Mucosa of stomach (tissue), 1 donor: Measurements from ENCODE around the gene NOS1.
"Not testable (repeated sequence)": the region's sequence is repeated elsewhere in the genome, so short reads cannot be mapped to it uniquely, and the experiment has no call there.

Source experiments
- H3K27me3 ChIP-seq: one replicate; pipeline ENCODE4 v1.7.0; 2013; ENCODE audit warnings: mild to moderate bottlenecking, low read length; ENCODE audit not compliant: control insufficient read depth, insufficient read depth
- H3K36me3 ChIP-seq: one replicate; pipeline ENCODE4 v1.7.0; 2013; ENCODE audit warnings: low read length; ENCODE audit not compliant: control insufficient read depth, insufficient read depth
- H3K4me1 ChIP-seq: one replicate; pipeline ENCODE4 v1.7.0; 2013; ENCODE audit warnings: mild to moderate bottlenecking, low read length; ENCODE audit not compliant: control insufficient read depth, insufficient read depth
- H3K4me3 ChIP-seq: one replicate; pipeline ENCODE4 v1.7.0; 2013; ENCODE audit warnings: low read length
- H3K9ac ChIP-seq: one replicate; pipeline ENCODE4 v1.7.0; 2013; ENCODE audit warnings: mild to moderate bottlenecking, low read length, moderate library complexity
- H3K9me3 ChIP-seq: one replicate; pipeline ENCODE4 v1.7.0; 2013; ENCODE audit warnings: mild to moderate bottlenecking, low read length, moderate library complexity; ENCODE audit not compliant: control insufficient read depth
- donor health status: Pancreatic carcinoma.

The NOS1 gene

GRCh38 chr12:117213295-117213808, 148.1 kb downstream of the NOS1 start:
- H3K36me3 ChIP-seq = no peaks in the 10 kb centered on the region
- H3K4me3 ChIP-seq = no peak overlapping the region
- no peaks in the 10 kb centered on the region for H3K9me3 ChIP-seq
- no peaks in the 10 kb centered on the region for H3K4me1 ChIP-seq
- peaks cover 5% of the 10 kb centered on the region for H3K27me3 ChIP-seq
- no peak overlapping the region for H3K9ac ChIP-seq

- H3K27me3 ChIP-seq = peaks cover under 1% of the 10 kb centered on the region
- H3K4me3 ChIP-seq = no peak overlapping the region
- no peaks in the 10 kb centered on the region for H3K4me1 ChIP-seq
- no peaks in the 10 kb centered on the region for H3K36me3 ChIP-seq
- no peak overlapping the region for H3K9ac ChIP-seq
- no peaks in the 10 kb centered on the region for H3K9me3 ChIP-seq
Observed at GRCh38 chr12:117212563-117213190, 148.7 kb downstream of the NOS1 start.

GRCh38 chr12:117210266-117210918, 151.0 kb downstream of the NOS1 start:
- Histone ChIP-seq H3K9ac (no peak overlapping the region), H3K4me1 (no peaks in the 10 kb centered on the region), H3K9me3 (no peaks in the 10 kb centered on the region), H3K4me3 (no peak overlapping the region), H3K36me3 (no peaks in the 10 kb centered on the region), H3K27me3 (peaks cover 2% of the 10 kb centered on the region)

GRCh38 chr12:117209626-117210025, 151.8 kb downstream of the NOS1 start:
- H3K9me3 ChIP-seq = no peaks in the 10 kb centered on the region
- no peaks in the 10 kb centered on the region for H3K4me1 ChIP-seq
- no peaks in the 10 kb centered on the region for H3K36me3 ChIP-seq
- H3K4me3 ChIP-seq = no peak overlapping the region
- H3K27me3 ChIP-seq = peaks cover 2% of the 10 kb centered on the region
- no peak overlapping the region for H3K9ac ChIP-seq

GRCh38 chr12:117208811-117209455, 152.5 kb downstream of the NOS1 start:
- no peaks in the 10 kb centered on the region for H3K9me3 ChIP-seq
- H3K27me3 ChIP-seq = peaks cover 2% of the 10 kb centered on the region
- no peaks in the 10 kb centered on the region for H3K36me3 ChIP-seq
- no peak overlapping the region for H3K4me3 ChIP-seq
- H3K9ac ChIP-seq = no peak overlapping the region
- no peaks in the 10 kb centered on the region for H3K4me1 ChIP-seq

- no peak overlapping the region for H3K9ac ChIP-seq
- no peaks in the 10 kb centered on the region for H3K9me3 ChIP-seq
- no peaks in the 10 kb centered on the region for H3K36me3 ChIP-seq
- H3K27me3 ChIP-seq = peaks cover 2% of the 10 kb centered on the region
- H3K4me1 ChIP-seq = no peaks in the 10 kb centered on the region
- H3K4me3 ChIP-seq = no peak overlapping the region
Observed at GRCh38 chr12:117208206-117208605, 153.2 kb downstream of the NOS1 start.

- Histone ChIP-seq H3K9ac (no peak overlapping the region), H3K27me3 (peaks cover 2% of the 10 kb centered on the region), H3K4me1 (no peaks in the 10 kb centered on the region), H3K36me3 (no peaks in the 10 kb centered on the region), H3K9me3 (no peaks in the 10 kb centered on the region), H3K4me3 (no peak overlapping the region)
Observed at GRCh38 chr12:117207675-117208074, 153.8 kb downstream of the NOS1 start.

GRCh38 chr12:117202556-117202955, 158.9 kb downstream of the NOS1 start:
- Histone ChIP-seq H3K9me3 (no peaks in the 10 kb centered on the region), H3K9ac (no peak overlapping the region), H3K4me1 (no peaks in the 10 kb centered on the region), H3K27me3 (peaks cover 2% of the 10 kb centered on the region), H3K4me3 (no peak overlapping the region), H3K36me3 (no peaks in the 10 kb centered on the region)

GRCh38 chr12:117202033-117202432, 159.4 kb downstream of the NOS1 start:
- no peaks in the 10 kb centered on the region for H3K9me3 ChIP-seq
- H3K36me3 ChIP-seq = no peaks in the 10 kb centered on the region
- H3K27me3 ChIP-seq = no peaks in the 10 kb centered on the region
- no peak overlapping the region for H3K4me3 ChIP-seq
- no peak overlapping the region for H3K9ac ChIP-seq
- H3K4me1 ChIP-seq = no peaks in the 10 kb centered on the region

GRCh38 chr12:117199956-117200744, 161.3 kb downstream of the NOS1 start:
- not testable (repeated sequence) for H3K27me3 ChIP-seq, H3K9me3 ChIP-seq, H3K4me3 ChIP-seq, H3K36me3 ChIP-seq, H3K9ac ChIP-seq, H3K4me1 ChIP-seq

- not testable (repeated sequence) for H3K9ac ChIP-seq, H3K36me3 ChIP-seq, H3K4me3 ChIP-seq, H3K9me3 ChIP-seq, H3K4me1 ChIP-seq, H3K27me3 ChIP-seq
Observed at GRCh38 chr12:117196334-117196733, 165.1 kb downstream of the NOS1 start.

GRCh38 chr12:117195027-117195426, 166.4 kb downstream of the NOS1 start:
- H3K4me1 ChIP-seq, H3K9me3 ChIP-seq, H3K9ac ChIP-seq, H3K36me3 ChIP-seq, H3K27me3 ChIP-seq, H3K4me3 ChIP-seq: not testable (repeated sequence)
